ENCODE results near the gene ZBTB38.

The ZBTB38 gene

GRCh38 chr3:141367038-141367730, 1.1 kb upstream of the ZBTB38 start:
- H4K91ac ChIP-seq (ENCODE audit: low read depth, low read length, poor library complexity) = no peak overlapping the region
- no peak overlapping the region for H2AK5ac ChIP-seq (ENCODE audit: low read depth, low read length)
- no peak overlapping the region for H2BK5ac ChIP-seq (ENCODE audit: low read length)
- H2BK120ac ChIP-seq (ENCODE audit: low read depth, low read length) = no peak overlapping the region
- H3K79me1 ChIP-seq (ENCODE audit: low read depth, low read length) = no peaks in the 10 kb centered on the region
- peaks cover 11 to 25% of the 10 kb centered on the region in 2 donors for H3K4me1 ChIP-seq (ENCODE audit: control insufficient read depth in 2 of 2, insufficient read depth in 1 of 2, low read depth in 1 of 2, low read length in 2 of 2)
- H3K4me3 ChIP-seq (ENCODE audit: low read length in 2 of 2) = no peak overlapping the region
- H4K8ac ChIP-seq (ENCODE audit: low read depth, low read length) = no peak overlapping the region
- H3K9me3 ChIP-seq (replicated peaks in 1 of 2; ENCODE audit: control insufficient read depth in 2 of 2, insufficient read depth in 1 of 2, low read depth in 1 of 2, low read length in 2 of 2) = no peaks in the 10 kb centered on the region
- no peak overlapping the region for H2BK12ac ChIP-seq (ENCODE audit: low read length)
- no peak overlapping the region for H3K4ac ChIP-seq (ENCODE audit: low read length)
- no peaks in the 10 kb centered on the region for H3K27me3 ChIP-seq (ENCODE audit: control insufficient read depth in 3 of 3, insufficient read depth in 3 of 3, low read depth in 1 of 3, low read length in 3 of 3)
- no peak overlapping the region for H3K4me2 ChIP-seq (ENCODE audit: insufficient read depth, low read length, poor library complexity, severe bottlenecking)
- no peak overlapping the region for H3K14ac ChIP-seq (ENCODE audit: low read length)
- no CpG with 5 or more reads among the region's 12 CpGs for whole genome bisulfite sequencing, 2 donors (ENCODE audit: extremely low coverage in 2 of 2, insufficient read length in 2 of 2, insufficient replicate concordance in 1 of 2)
- DNase-seq (ENCODE audit: low spot score) = no peak
- H2AFZ ChIP-seq (ENCODE audit: low read length) = peak overlapping the region; percentile 77
- no peak overlapping the region for H3K27ac ChIP-seq (replicated peaks; ENCODE audit: low read length)
- H3K23ac ChIP-seq (ENCODE audit: low read depth, low read length, poor library complexity) = no peak overlapping the region
- no peak overlapping the region for H2BK15ac ChIP-seq (ENCODE audit: low read length)
- H3K9ac ChIP-seq (ENCODE audit: low read depth, low read length, poor library complexity) = no peak overlapping the region
- H3K36me3 ChIP-seq (replicated peaks in 1 of 2; ENCODE audit: control insufficient read depth in 2 of 2, insufficient read depth in 2 of 2, low read length in 2 of 2) = peaks cover 0 to 5% of the 10 kb centered on the region in 2 donors
- no peak overlapping the region for H3K18ac ChIP-seq (ENCODE audit: low read length)

GRCh38 chr3:141368925-141369794, 856 bp downstream of the ZBTB38 start:
- no CpG with 5 or more reads among the region's 15 CpGs for WGBS, 2 donors (ENCODE audit: extremely low coverage in 2 of 2, insufficient read length in 2 of 2, insufficient replicate concordance in 1 of 2)

GRCh38 chr3:141370065-141370533, 1.8 kb downstream of the ZBTB38 start:
- Histone ChIP-seq H3K23ac (ENCODE audit: low read depth, low read length, poor library complexity) (no peak overlapping the region), H3K4me3 (ENCODE audit: low read length in 2 of 2) (no peak overlapping the region)
- DNase-seq (ENCODE audit: low spot score) = peak; percentile 54

More at GRCh38 chr3:141368925-141369794, 856 bp downstream of the ZBTB38 start:
- Histone ChIP-seq H3K14ac (ENCODE audit: low read length) (no peak overlapping the region), H3K9ac (ENCODE audit: low read depth, low read length, poor library complexity) (no peak overlapping the region), H2BK120ac (ENCODE audit: low read depth, low read length) (no peak overlapping the region), H2BK15ac (ENCODE audit: low read length) (no peak overlapping the region), H3K27ac (replicated peaks; ENCODE audit: low read length) (peak overlapping the region; percentile 76), H2AK5ac (ENCODE audit: low read depth, low read length) (no peak overlapping the region), H3K4me3 (ENCODE audit: low read length in 2 of 2) (peak overlapping the region in 1 of 2 donors; percentile 30), H3K4me2 (ENCODE audit: insufficient read depth, low read length, poor library complexity, severe bottlenecking) (no peak overlapping the region), H3K4ac (ENCODE audit: low read length) (no peak overlapping the region), H2BK5ac (ENCODE audit: low read length) (no peak overlapping the region), H3K36me3 (replicated peaks in 1 of 2; ENCODE audit: control insufficient read depth in 2 of 2, insufficient read depth in 2 of 2, low read length in 2 of 2) (peaks cover 0 to 8% of the 10 kb centered on the region in 2 donors), H3K27me3 (ENCODE audit: control insufficient read depth in 3 of 3, insufficient read depth in 3 of 3, low read depth in 1 of 3, low read length in 3 of 3) (no peaks in the 10 kb centered on the region), H3K4me1 (ENCODE audit: control insufficient read depth in 2 of 2, insufficient read depth in 1 of 2, low read depth in 1 of 2, low read length in 2 of 2) (peaks cover 12 to 25% of the 10 kb centered on the region in 2 donors), H4K91ac (ENCODE audit: low read depth, low read length, poor library complexity) (no peak overlapping the region), H3K18ac (ENCODE audit: low read length) (peak overlapping the region; percentile 9), H3K23ac (ENCODE audit: low read depth, low read length, poor library complexity) (no peak overlapping the region), H2AFZ (ENCODE audit: low read length) (peak overlapping the region; percentile 79), H3K9me3 (replicated peaks in 1 of 2; ENCODE audit: control insufficient read depth in 2 of 2, insufficient read depth in 1 of 2, low read depth in 1 of 2, low read length in 2 of 2) (no peaks in the 10 kb centered on the region), H4K8ac (ENCODE audit: low read depth, low read length) (no peak overlapping the region), H3K79me1 (ENCODE audit: low read depth, low read length) (no peaks in the 10 kb centered on the region), H2BK12ac (ENCODE audit: low read length) (no peak overlapping the region)
- DNase-seq (ENCODE audit: low spot score) = no peak

GRCh38 chr3:141371882-141372281, 3.6 kb downstream of the ZBTB38 start:
- Histone ChIP-seq H2BK12ac (ENCODE audit: low read length) (no peak overlapping the region), H2BK15ac (ENCODE audit: low read length) (no peak overlapping the region), H4K8ac (ENCODE audit: low read depth, low read length) (no peak overlapping the region), H3K79me1 (ENCODE audit: low read depth, low read length) (no peaks in the 10 kb centered on the region), H3K4me3 (ENCODE audit: low read length in 2 of 2) (no peak overlapping the region), H3K9ac (ENCODE audit: low read depth, low read length, poor library complexity) (no peak overlapping the region), H2AK5ac (ENCODE audit: low read depth, low read length) (no peak overlapping the region), H3K4ac (ENCODE audit: low read length) (no peak overlapping the region), H3K14ac (ENCODE audit: low read length) (no peak overlapping the region), H4K91ac (ENCODE audit: low read depth, low read length, poor library complexity) (no peak overlapping the region), H3K23ac (ENCODE audit: low read depth, low read length, poor library complexity) (no peak overlapping the region), H3K9me3 (replicated peaks in 1 of 2; ENCODE audit: control insufficient read depth in 2 of 2, insufficient read depth in 1 of 2, low read depth in 1 of 2, low read length in 2 of 2) (no peaks in the 10 kb centered on the region), H3K4me1 (ENCODE audit: control insufficient read depth in 2 of 2, insufficient read depth in 1 of 2, low read depth in 1 of 2, low read length in 2 of 2) (peaks cover 15 to 20% of the 10 kb centered on the region in 2 donors), H3K4me2 (ENCODE audit: insufficient read depth, low read length, poor library complexity, severe bottlenecking) (no peak overlapping the region), H2AFZ (ENCODE audit: low read length) (no peak overlapping the region), H2BK5ac (ENCODE audit: low read length) (no peak overlapping the region), H2BK120ac (ENCODE audit: low read depth, low read length) (no peak overlapping the region), H3K27me3 (ENCODE audit: control insufficient read depth in 3 of 3, insufficient read depth in 3 of 3, low read depth in 1 of 3, low read length in 3 of 3) (no peaks in the 10 kb centered on the region), H3K36me3 (replicated peaks in 1 of 2; ENCODE audit: control insufficient read depth in 2 of 2, insufficient read depth in 2 of 2, low read length in 2 of 2) (peaks cover 0 to 11% of the 10 kb centered on the region in 2 donors), H3K18ac (ENCODE audit: low read length) (no peak overlapping the region), H3K27ac (replicated peaks; ENCODE audit: low read length) (no peak overlapping the region)
- no peak for DNase-seq (ENCODE audit: low spot score)

More at GRCh38 chr3:141370065-141370533, 1.8 kb downstream of the ZBTB38 start:
- H2BK12ac ChIP-seq (ENCODE audit: low read length) = no peak overlapping the region
- H3K4me1 ChIP-seq (ENCODE audit: control insufficient read depth in 2 of 2, insufficient read depth in 1 of 2, low read depth in 1 of 2, low read length in 2 of 2) = peaks cover 13 to 25% of the 10 kb centered on the region in 2 donors
- H2BK15ac ChIP-seq (ENCODE audit: low read length) = no peak overlapping the region
- H4K8ac ChIP-seq (ENCODE audit: low read depth, low read length) = no peak overlapping the region
- H2AK5ac ChIP-seq (ENCODE audit: low read depth, low read length) = no peak overlapping the region
- WGBS, 2 donors (ENCODE audit: extremely low coverage in 2 of 2, insufficient read length in 2 of 2, insufficient replicate concordance in 1 of 2) = no CpG with 5 or more reads among the region's 2 CpGs
- no peaks in the 10 kb centered on the region for H3K27me3 ChIP-seq (ENCODE audit: control insufficient read depth in 3 of 3, insufficient read depth in 3 of 3, low read depth in 1 of 3, low read length in 3 of 3)
- H3K79me1 ChIP-seq (ENCODE audit: low read depth, low read length) = no peaks in the 10 kb centered on the region
- H2BK5ac ChIP-seq (ENCODE audit: low read length) = no peak overlapping the region
- no peak overlapping the region for H4K91ac ChIP-seq (ENCODE audit: low read depth, low read length, poor library complexity)
- H3K4ac ChIP-seq (ENCODE audit: low read length) = no peak overlapping the region
- no peak overlapping the region for H2AFZ ChIP-seq (ENCODE audit: low read length)
- H3K4me2 ChIP-seq (ENCODE audit: insufficient read depth, low read length, poor library complexity, severe bottlenecking) = no peak overlapping the region
- H3K36me3 ChIP-seq (replicated peaks in 1 of 2; ENCODE audit: control insufficient read depth in 2 of 2, insufficient read depth in 2 of 2, low read length in 2 of 2) = peaks cover 0 to 8% of the 10 kb centered on the region in 2 donors
- H3K9me3 ChIP-seq (replicated peaks in 1 of 2; ENCODE audit: control insufficient read depth in 2 of 2, insufficient read depth in 1 of 2, low read depth in 1 of 2, low read length in 2 of 2) = no peaks in the 10 kb centered on the region
- no peak overlapping the region for H3K18ac ChIP-seq (ENCODE audit: low read length)
- no peak overlapping the region for H3K14ac ChIP-seq (ENCODE audit: low read length)
- no peak overlapping the region for H2BK120ac ChIP-seq (ENCODE audit: low read depth, low read length)
- no peak overlapping the region for H3K9ac ChIP-seq (ENCODE audit: low read depth, low read length, poor library complexity)
- H3K27ac ChIP-seq (replicated peaks; ENCODE audit: low read length) = no peak overlapping the region

Measured in neuronal stem cell (in vitro differentiated cells).